Measurements from ENCODE around the gene FCER1G. TPM values are rescaled to one million over a fixed set of nuclear protein-coding genes. Genes with fewer than 3 reads are reported as not detected.

The FCER1G gene
- total RNA-seq, 1 donor from 2014 or later, result 2.5 TPM

DNA sequence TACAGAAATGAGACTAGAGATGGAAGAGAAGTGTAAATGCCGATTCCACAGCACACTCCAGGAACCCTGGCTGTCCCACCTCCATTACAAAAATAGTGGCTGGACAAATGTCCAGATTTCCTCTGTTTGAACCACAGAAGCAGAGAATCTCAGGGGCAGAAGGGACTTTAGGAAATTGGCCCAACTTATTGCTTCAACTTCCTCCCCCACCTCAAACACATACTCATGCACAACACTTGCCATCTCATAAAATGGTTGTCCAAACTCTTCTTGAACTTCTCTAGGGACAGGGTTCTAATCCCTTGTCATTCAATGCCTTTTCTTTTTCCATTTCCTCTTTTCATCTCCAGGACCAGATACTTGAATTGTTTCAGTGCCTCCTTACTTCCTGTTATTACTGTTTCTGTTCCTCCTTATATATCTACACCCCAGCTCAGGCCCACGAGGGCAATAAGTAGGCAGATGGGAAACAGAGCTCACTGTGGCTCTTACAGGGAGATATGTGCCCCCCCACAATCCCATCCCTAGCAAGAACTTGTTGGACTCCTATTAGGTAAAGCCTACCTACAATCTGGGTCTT is 29.3 kb upstream of the FCER1G start:
- intact Hi-C loops (cut with micrococcal nuclease), result loop anchor here (1.0 to 5.0 kb wide), 6 partner anchors 9 to 843 kb away; partner anchors contain the start of genes B4GALT3, COPA, MPZ and NCSTN

DNA sequence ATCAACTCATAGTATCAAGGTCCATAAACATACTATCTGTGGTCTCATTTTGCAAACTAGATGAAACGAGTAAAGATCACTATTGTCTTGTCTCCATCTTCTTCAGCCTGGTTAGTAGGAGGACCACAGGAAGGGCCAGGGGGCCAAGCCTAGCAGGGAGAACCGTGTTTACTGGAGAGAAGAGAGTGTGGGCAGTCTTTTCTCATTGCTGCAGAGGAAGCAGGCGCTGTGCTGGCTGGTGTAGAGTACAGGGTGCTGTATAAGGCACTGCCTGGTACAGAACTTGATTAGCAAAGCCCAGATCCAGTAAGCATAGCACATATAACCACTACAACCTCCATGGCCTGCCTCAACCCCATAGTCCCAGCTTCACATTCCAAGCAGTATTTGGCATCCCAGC is 27.8 kb upstream of the FCER1G start:
- intact Hi-C loops (cut with micrococcal nuclease), result loop anchor here (5.0 kb wide), 1 partner anchor 120 kb away; the partner anchor contains the start of gene MPZ

DNA sequence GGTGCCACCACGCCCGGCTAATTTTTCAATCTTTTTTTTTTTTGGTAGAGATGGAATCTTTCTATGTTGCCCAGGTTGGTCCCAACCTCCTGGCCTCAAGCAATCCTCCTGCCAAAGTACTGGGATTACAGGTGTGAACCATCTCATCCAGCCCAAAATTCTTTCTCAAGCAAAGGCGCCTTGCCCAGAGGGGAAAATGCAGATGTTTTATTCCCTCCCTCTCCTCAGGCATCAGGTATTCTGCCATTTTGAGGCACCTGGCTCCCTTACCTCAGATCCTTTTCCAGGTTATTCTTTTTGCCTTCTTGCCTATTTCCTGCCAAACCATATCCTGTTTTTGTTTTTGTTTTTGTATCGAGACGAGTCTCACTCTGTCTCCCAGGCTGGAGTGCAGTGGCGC is 26.7 kb upstream of the FCER1G start:
- intact Hi-C loops (cut with micrococcal nuclease), result loop anchor here (5.0 kb wide), 1 partner anchor 119 kb away; the partner anchor contains the start of gene MPZ

DNA sequence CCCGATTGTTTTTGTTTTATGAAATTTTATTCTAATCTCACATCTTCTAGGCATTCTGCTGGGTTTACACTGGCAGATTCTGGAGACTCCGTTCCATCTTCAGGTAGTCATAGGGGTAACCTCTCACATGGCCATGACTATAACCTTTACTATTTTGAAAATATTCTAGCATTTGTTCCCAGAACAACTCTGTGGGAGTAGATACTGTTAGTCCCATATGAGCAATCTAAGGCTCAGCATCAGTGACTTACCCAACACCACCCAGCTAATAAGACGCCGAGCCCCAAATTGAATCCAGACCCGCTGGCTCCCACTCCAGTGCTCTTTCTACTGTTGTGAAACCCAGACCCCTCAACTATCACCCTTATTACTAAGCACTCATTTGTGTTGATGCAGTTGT is 26.1 kb upstream of the FCER1G start:
- intact Hi-C loops (cut with micrococcal nuclease), result loop anchor here (5.0 kb wide), 1 partner anchor 118 kb away; the partner anchor contains the start of gene MPZ

DNA sequence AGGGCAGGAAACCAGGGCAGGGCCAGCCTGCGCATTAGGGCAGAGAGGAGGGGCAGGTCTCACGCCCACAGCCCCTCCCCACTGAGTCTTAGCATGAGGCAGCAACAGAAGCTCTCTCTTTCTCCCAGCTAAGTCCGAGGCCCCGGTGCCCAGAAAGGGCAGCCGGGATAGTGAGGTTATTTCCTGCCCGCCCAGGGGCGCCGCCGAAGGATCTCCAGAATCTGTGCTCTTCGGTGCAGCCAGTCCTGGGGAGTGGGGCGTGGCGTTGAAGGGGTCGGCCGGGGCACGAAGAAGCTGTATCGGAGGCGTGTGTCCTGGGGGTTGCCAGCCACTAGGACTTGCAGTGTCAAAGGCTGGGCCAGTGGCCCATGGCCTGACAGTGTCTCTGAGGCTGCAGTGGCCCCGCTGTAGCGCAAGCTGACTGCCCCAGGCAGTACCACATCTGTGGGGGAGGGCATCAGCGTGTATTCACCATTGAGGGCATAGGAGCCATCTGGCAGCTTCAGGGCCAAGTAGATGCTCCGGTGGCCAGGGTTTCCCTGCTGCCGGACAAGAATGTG is 24.1 kb upstream of the FCER1G start:
- intact Hi-C loops (cut with micrococcal nuclease), result no loop called here

DNA sequence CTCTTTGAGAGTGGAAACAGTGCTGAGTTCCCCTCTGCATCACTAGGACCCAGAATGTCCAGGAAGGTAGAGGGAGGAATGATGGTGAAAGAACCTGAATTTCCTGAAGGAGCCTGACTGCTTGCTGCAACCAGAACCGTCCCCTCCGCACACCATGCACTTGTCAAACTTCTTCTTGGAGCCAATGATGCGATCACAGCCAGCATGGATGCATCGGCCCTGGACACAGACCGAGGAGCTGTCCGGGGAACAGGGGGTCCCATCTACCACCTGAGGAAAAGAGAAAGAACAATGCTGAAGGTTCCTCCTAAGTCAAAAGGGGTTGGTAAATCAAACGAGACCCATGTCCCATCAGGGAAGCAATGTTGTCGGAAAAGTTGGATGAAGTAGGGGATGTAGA is 23.1 kb upstream of the FCER1G start:
- intact Hi-C loops (cut with micrococcal nuclease), result loop anchor here (1.0 kb wide), 3 partner anchors 10 to 190 kb away; no protein-coding TSS in a partner anchor

DNA sequence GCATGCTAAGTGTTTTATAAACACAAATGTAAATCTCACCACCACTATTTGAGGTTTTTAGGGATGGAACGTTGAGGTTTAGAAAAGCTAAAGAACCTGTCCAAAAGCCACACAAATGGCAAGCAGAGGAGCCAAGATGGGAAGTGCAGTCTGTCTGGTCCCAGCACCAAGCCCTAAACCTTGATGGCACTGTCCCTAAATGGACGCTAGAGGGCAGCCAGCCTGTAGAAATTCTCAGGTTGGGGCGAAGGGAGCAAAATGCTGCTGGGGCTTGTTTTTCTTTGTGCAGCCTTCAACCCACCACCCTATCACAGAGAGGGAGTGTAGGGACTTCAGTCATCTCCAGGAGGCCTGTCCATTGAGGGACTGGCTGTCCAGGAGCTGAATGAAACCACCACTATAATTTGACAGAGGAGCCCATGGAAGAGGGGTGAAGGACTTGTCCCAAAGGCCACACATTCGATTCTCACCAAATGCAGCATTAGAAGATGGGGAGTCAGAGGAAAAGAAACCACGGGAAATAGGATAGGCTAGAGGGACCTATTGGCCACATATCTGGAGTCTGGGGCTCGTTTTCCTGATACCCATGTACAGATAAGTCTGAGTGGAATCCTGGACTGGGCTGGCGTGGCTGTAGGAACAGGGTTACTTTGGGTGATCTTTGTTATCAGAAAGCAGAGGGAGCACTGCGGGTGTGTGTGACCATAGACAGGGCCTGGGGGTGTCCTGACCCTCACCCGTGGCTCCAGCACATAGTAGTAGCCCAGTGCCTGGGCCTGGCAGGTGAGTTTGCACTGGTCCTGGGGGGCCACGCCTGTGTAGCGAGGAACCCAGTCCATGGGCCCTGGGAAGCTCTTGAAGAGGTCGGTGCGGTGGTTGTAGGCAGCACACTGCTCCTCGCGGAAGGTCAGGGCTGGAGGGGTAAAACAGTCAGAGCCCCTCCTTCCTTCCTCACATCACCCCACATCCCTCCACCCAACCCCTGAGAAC is 22.3 kb upstream of the FCER1G start:
- intact Hi-C loops (cut with micrococcal nuclease), result loop anchor here (1.0 kb wide), 3 partner anchors 10 to 190 kb away; no protein-coding TSS in a partner anchor

DNA sequence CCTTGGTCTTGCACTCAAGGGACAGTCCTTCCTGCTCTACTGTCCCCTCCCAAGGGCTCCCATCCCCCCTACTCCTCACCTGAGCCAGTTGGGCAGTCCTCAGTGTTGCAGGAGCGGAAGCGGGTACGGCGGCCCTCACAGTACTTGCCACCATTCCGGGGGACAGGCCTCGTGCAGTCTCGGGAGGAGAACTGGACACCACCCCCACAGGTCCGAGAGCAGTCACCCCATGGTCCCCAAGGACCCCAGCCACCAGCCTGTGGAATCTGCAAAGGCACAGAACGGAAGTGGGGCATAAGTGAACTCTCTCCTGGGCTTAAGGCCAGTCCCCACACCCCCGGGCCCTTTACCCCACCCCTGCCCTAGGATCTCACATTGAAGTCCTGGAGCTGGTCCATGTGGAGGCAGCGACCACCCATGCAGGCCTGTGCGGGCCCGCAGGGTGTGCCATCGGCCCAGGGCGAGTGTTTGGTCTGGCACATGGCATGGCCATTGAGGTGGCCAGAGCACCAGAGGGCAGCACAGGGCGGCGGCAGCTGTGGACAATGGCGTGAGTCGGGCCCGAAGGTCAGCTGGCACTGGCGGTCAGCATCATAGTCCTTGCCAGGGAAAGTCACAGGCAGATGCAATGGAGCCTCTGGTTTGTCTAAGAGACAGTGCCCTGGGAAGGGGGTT is 21.4 kb upstream of the FCER1G start:
- intact Hi-C loops (cut with micrococcal nuclease), result no loop called here

DNA sequence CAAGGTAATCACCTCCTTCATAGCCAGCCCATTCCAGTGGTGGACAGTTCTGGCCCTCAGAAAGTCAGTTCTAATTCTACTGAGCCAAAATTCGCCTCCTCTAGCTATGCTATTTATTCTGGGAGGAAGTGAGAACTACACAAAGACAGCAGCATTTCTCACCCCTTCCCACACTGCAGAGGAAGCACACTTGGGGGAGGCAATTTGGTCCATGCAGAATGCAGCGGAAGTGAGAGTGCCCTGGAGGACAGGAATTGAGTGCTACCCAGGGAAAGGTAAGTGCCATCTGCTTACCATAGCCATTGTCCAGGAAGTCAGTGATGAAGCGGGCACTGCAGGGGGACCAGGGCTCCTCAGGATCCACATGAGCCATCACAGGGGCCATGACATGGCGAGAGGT is 19.9 kb upstream of the FCER1G start:
- intact Hi-C loops (cut with micrococcal nuclease), result no loop called here

DNA sequence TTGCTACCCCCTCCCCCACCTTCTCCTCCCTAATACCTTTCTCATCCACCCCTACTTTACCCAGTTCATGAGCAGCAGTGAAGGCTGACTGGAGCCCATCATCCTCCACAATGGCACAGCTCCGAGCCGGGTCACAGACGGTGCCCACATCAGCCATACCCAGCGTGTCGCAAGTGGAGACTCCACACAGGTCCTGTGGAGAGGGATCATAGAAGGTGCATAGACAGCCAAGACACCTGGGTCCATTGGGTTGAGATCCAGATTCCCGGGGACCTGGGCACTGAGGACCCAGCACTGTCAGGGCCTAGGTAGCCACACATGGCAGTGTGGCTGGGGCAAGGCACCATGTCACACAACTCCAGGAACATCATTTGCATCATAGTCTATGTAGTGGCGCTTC is 19.0 kb upstream of the FCER1G start:
- intact Hi-C loops (cut with micrococcal nuclease), result no loop called here

DNA sequence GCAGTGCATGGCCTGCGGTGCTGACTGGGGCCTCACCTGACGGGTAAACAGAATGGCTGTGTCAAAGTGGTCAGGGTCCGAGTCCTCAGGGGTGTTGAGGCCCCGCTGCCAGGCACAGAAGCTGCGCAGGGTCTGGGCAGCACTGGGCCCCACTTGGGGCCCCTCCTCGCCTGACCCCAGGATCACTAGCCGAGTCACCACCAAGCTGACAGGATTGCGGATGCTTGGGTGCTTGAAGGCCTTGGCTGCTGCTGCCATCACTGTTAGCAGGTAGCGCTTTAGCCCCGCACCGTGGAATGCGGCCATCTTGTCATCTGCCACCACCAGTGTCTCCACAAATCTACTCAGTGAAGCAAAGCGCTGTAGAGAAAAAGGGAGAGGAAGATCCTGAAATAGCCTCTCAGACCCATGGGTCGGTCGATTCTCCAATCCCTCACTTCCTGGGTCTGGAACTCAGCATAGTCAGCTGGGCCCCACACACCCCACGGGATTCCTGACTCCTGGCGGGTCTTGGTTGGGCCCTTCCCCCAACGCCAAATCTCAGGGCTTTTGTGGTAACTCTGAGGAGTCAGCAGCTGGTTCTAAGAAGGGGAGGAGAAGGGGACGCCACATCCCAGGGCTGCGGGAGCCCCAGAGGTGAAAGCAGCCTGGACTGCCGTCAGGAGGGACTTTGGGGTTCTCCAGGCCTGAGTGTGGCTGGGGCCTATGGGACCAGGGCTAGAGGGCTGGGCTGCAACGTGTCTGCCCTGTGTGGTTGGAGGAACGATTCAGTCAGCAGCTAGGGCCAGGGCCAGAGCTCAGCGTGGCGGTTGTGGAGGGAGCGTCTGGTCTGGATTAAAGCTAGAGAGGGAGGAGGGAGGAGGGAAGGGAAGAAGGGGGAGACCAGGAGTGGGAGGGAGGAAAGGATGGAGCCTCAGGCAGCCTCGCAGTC is 18.3 kb upstream of the FCER1G start:
- intact Hi-C loops (cut with micrococcal nuclease), result no loop called here

DNA sequence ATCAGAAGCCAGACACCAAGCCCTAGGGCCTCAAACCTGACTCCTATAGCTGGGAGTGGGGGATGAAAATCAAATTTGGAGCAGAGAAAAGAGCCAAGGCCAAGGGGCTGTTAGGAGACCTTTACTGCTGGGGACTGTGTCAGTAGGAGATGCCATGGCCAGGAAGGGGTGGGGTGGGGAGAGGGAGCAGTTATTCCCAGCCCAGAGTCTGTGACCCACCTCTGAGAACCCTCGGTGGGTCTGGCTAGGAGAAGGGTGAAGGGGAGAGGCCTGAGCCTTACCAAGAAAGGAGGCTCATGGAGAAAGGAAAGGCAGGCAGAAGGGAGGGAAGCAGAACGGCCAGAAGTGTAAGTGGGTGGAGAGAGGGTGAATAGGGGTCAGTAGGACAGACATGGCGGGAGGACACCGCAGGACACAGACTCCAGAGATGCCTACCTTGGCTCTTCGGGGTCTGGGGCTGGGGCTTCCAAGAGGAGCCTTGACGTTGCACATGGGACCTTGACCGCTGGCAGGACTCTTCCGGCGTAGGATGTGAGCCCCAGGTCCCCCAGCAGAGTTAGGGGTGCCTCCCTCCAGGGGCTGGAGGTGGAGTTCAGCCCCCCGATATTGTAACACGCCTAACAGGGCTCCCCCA is 17.4 kb upstream of the FCER1G start:
- intact Hi-C loops (cut with micrococcal nuclease), result no loop called here

DNA sequence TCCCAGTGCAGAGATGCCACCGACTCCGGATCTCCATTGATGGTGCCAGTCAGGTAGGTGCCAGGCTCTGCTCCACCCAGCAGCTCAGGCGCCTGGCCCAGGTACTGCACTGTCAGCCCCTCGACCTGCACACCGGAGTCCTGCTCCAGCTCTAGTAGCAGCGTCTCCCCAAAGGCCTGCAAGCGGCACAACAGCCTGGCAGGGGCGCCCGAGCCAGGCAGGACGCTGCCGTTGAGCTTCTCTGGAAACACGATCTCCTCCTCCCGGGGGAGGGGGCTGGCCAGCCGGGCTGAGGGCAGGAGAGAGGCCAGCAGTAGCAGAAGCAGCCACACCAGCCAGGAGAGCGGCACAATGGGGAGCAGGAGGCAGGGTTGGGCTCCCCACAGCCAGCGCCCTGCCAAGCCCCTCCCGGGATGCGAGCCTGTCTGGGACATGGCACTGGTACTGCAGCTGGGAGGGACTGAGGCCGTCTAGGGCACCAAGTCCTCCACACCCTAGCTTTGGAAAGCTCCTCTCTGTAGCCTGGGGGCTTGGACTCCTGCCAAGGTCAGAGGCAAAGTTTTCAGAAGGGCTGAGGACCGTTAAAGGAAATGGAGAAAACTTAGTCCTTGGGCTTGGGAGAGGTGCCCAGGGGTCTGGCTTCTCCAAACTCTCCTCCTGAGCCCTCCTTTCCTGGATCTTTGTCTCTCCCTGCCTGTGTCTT is 16.8 kb upstream of the FCER1G start:
- intact Hi-C loops (cut with micrococcal nuclease), result no loop called here

DNA sequence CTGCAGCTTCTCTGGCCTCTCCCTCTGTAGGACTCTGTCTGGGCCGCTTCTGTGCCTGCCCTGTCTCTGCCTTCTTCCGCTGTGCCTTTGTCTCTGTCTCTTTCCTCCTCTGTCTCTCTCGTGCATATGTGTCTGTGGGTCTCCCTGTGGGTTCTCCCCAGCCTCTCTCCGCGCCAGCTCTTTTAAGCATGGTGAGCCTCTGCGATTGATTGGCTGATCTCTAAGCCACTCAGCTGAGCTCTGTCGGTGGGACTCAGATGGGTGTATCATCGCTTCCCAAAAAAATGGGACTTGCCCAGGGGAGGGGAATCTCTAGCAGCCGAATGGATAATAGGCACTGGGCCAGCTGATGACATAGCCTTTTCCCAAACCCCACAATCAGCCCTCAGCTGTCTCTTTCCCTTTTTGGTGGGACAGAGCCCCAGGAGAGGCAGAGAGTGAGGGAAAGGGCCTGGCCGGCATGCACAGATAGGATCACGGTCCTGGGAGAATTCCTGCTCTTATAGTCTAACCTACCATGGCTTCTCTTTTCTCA is 16.1 kb upstream of the FCER1G start, which contains the start of gene ADAMTS4:
Gene ADAMTS4, minus strand, starts transcription at position 158 of the 535 bp plus-strand sequence. CDS start 427 bp downstream, outside the sequence.
- intact Hi-C loops (cut with micrococcal nuclease), result no loop called here

DNA sequence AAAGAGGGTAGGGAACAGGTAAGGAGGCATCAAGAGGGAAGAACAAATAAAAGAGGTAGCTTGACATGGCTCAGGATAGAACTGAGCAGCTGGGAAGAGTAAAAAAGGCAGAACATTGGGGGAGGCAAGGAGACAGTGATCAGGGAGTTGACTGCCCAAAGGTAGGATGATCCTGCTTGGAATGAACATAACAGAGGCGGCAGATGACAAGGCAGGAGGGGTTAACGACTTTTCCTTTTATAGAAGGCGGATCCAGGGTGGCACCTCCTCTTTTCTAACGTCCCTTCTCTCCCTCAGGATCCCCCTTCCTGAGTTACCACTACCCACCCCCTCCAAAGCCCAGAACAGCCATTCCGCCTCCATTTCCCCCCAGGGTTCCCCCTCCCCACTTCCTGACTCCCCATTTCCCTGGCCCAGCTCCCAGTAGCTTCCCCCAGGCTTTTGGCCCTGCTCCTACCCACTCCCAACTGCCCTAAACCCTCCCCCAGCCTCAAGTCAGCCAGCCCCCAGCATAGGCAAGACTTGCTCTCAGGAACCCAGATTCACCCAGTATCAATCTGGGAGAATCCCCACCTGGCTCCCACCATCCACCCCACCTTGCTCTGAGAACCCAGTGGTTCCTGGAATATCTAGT is 15.5 kb upstream of the FCER1G start:
- intact Hi-C loops (cut with micrococcal nuclease), result no loop called here

DNA sequence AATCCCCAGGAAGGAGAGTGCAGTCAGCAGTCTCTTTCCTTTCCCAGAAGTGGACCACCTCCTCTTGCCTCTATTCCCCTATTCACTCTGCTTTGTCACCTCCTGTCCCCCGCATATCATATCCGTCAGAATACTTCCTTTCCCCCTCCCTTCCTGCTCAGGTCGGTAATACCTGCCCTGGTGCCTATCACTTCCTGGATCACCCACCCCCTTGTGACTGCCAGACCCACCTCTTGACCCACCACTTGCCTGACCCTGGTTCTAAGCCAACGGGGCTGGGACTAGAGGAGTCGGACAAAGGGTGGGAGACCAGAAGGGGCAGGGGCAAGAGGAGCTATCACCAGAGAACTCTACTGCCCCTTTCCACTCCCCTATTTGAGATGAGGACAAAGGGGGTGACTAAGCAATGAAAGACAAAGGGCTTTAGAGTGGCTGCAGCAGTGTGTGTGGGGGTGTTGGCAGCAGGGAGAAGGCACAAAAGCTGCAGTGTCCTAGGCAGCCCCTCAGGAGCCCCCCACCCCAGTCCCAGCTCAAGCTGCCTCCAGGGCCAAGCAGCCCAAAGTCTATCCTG is 14.6 kb upstream of the FCER1G start:
- intact Hi-C loops (cut with micrococcal nuclease), result no loop called here

DNA sequence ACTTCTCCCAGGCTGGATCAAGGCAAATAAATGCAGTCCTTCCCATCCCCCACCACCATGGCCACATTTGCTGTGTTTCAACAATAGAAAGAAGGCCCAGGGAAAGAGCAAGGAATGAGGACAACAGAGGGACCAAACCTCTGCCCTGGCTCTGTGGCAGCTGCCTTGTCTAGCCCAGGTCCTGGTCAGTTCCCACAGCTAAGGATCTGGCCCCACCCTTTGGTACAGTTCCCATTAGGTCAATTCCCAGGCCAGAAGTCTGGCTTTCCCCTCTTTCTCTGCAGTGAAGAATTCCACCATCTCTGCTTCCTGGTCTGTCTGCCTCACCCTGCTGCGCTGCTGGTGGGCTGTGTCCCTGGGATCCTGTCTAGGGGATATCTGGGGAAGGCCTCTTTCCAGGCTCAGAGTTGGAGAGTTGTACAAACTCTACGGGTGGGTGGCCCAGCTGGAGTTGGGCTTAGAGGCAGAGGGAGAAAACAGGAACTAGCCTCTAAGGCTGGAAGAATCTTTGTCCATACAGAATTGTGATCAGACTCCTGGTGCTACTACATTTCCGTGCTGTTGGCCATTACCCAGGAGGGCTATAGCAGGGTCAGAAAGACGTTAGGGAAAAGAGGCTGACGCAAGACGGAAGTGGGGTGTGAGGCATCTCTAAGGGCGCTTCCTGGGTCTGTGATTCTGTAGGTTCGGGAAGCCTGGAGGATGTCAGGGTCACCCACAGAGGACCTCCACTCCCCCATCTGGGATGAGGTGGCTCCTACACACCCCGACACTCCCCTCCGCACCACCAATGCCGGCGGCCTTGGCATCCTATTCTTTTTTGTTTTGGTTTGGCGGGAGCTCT is 13.9 kb upstream of the FCER1G start:
- intact Hi-C loops (cut with micrococcal nuclease), result no loop called here
